ENCODE data around the gene PLEKHN1.
A peak's percentile ranks its signal among the peaks of the same experiment; 100 is the strongest.

The PLEKHN1 gene

GRCh38 chr1:960363-961131 lies 5.7 kb upstream of the PLEKHN1 start, which contains the start of gene KLHL17:
KLHL17 (plus strand) TSS chr1:960584; CDS start chr1:960694, 110 bp downstream.
- DNase-seq (ENCODE audit: low spot score), result peak; percentile 86

GRCh38 chr1:961132-961669 lies 5.1 kb upstream of the PLEKHN1 start:
- DNase-seq (ENCODE audit: low spot score), result no peak

GRCh38 chr1:962381-963300 lies 3.6 kb upstream of the PLEKHN1 start:
- no peak for DNase-seq (ENCODE audit: low spot score)

GRCh38 chr1:963301-963651 lies 3.0 kb upstream of the PLEKHN1 start:
- no peak for DNase-seq (ENCODE audit: low spot score)

- DNase-seq (ENCODE audit: low spot score), result no peak
Observed at GRCh38 chr1:963746-964525, 2.3 kb upstream of the PLEKHN1 start.

GRCh38 chr1:964691-965525 lies 1.4 kb upstream of the PLEKHN1 start:
- DNase-seq (ENCODE audit: low spot score), result no peak

GRCh38 chr1:965526-966134 lies 652 bp upstream of the PLEKHN1 start:
- DNase-seq (ENCODE audit: low spot score), result no peak

GRCh38 chr1:966704-967300 lies 520 bp downstream of the PLEKHN1 start:
- peak; percentile 81 for DNase-seq (ENCODE audit: low spot score)

GRCh38 chr1:967466-968343 lies 1.4 kb downstream of the PLEKHN1 start:
- DNase-seq (ENCODE audit: low spot score), result no peak

GRCh38 chr1:969260-969855 lies 3.1 kb downstream of the PLEKHN1 start:
- no peak for DNase-seq (ENCODE audit: low spot score)

- no peak for DNase-seq (ENCODE audit: low spot score)
Observed at GRCh38 chr1:970242-970972, 4.1 kb downstream of the PLEKHN1 start.

GRCh38 chr1:970973-971730 lies 4.9 kb downstream of the PLEKHN1 start:
- DNase-seq (ENCODE audit: low spot score), result no peak

- DNase-seq (ENCODE audit: low spot score), result no peak
Observed at GRCh38 chr1:971751-972506, 5.6 kb downstream of the PLEKHN1 start.

- no peak for DNase-seq (ENCODE audit: low spot score)
Observed at GRCh38 chr1:972726-973458, 6.6 kb downstream of the PLEKHN1 start.

GRCh38 chr1:973459-974292 lies 7.4 kb downstream of the PLEKHN1 start:
- DNase-seq (ENCODE audit: low spot score), result no peak
